Measurements from ENCODE around the gene LITAF.

DNA sequence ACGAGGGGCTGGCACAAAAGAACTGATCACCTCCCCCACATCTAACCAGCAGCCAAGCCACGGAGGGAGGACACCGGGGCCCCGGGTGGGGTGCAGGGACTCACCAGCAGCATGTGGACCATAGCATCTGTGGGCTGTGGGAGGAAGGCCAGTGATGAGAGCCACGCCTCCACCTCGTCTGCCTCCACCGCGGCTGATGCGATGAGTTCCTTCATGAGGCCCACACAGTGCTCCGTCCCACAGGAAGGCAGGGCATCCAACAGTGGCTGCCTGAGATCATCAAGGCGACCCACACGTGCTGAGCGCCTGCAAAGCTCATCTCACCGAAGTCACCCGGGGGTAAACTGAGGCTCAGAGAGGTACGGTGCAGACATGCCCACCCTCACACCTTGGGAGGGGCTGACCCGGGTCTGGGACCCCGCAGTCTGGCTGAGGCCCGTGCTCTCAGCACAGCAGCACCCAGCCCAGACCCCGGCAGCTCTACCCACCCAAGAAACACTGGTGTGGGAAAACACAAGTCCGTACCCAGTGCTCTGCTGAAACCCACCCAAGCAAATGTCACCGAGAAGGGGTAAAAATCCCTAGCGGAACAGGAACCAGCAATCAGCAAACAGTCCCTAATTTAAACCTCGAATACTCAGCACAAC, 85.9 kb downstream of the LITAF start:
- TF ChIP-seq EP300 (conservative IDR thresholded peaks at IDR 0.05; ENCODE audit: poor library complexity, severe bottlenecking) (no peak), EZH2 (IDR thresholded peaks at IDR 0.05; ENCODE audit: borderline replicate concordance, insufficient read depth, low read length, poor library complexity, severe bottlenecking) (no peak), CTCF (IDR thresholded peaks at IDR 0.05; ENCODE audit: poor library complexity, severe bottlenecking) (no peak), RAD21 (conservative IDR thresholded peaks at IDR 0.05) (no peak), POLR2AphosphoS5 (IDR thresholded peaks at IDR 0.05) (no peak), MXI1 (conservative IDR thresholded peaks at IDR 0.05; ENCODE audit: poor library complexity, severe bottlenecking) (no peak)
- TF ChIP-seq, protein P1, sequence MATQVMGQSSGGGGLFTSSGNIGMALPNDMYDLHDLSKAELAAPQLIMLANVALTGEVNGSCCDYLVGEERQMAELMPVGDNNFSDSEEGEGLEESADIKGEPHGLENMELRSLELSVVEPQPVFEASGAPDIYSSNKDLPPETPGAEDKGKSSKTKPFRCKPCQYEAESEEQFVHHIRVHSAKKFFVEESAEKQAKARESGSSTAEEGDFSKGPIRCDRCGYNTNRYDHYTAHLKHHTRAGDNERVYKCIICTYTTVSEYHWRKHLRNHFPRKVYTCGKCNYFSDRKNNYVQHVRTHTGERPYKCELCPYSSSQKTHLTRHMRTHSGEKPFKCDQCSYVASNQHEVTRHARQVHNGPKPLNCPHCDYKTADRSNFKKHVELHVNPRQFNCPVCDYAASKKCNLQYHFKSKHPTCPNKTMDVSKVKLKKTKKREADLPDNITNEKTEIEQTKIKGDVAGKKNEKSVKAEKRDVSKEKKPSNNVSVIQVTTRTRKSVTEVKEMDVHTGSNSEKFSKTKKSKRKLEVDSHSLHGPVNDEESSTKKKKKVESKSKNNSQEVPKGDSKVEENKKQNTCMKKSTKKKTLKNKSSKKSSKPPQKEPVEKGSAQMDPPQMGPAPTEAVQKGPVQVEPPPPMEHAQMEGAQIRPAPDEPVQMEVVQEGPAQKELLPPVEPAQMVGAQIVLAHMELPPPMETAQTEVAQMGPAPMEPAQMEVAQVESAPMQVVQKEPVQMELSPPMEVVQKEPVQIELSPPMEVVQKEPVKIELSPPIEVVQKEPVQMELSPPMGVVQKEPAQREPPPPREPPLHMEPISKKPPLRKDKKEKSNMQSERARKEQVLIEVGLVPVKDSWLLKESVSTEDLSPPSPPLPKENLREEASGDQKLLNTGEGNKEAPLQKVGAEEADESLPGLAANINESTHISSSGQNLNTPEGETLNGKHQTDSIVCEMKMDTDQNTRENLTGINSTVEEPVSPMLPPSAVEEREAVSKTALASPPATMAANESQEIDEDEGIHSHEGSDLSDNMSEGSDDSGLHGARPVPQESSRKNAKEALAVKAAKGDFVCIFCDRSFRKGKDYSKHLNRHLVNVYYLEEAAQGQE (IDR thresholded peaks at IDR 0.05; ENCODE audit: borderline replicate concordance): no peak
